Measurements from ENCODE around the gene SLC39A5. TPM values are rescaled to one million over a fixed set of nuclear protein-coding genes. Genes with fewer than 3 reads are reported as not detected.
A peak's percentile ranks its signal among the peaks of the same experiment; 100 is the strongest.

SLC39A5 gene
- total and polyA plus RNA-seq, 2 of the 8 experiments (the other 6 are each of a cell fraction or from before 2014, with no cell fraction given) = 0.27 TPM; not detected in 1

GRCh38 chr12:56221232-56221756 lies 8.6 kb upstream of the SLC39A5 start:
- peak in 1 of 2 experiments; percentile 65 for DNase-seq (ENCODE audit: low read depth in 1 of 2, low spot score in 2 of 2)
- Histone ChIP-seq H3K56ac (replicated peaks; ENCODE audit: insufficient read length, low read depth, low read length) (peak overlapping the region; percentile 49), H3K4ac (replicated peaks; ENCODE audit: insufficient read length, low read depth, low read length) (no peak overlapping the region), H2AFZ (ENCODE audit: low read length) (no peak overlapping the region), H2BK5ac (ENCODE audit: low read depth, low read length) (peak overlapping the region; percentile 89), H4K20me1 (replicated peaks in 1 of 2; ENCODE audit: control insufficient read depth in 1 of 2, insufficient read depth in 2 of 2, low read length in 2 of 2) (peaks cover 0 to 4% of the 10 kb centered on the region in 2 experiments), H3K27ac (ENCODE audit: low read depth, low read length) (peak overlapping the region; percentile 86), H2BK120ac (replicated peaks; ENCODE audit: low read depth, low read length) (no peak overlapping the region), H3K36me3 (ENCODE audit: control insufficient read depth in 2 of 4, insufficient read depth in 4 of 4, low read length in 3 of 4) (peaks cover 2 to 8% (median 5%) of the 10 kb centered on the region in 4 experiments; a peak in 4 of 8 replicates), H4K5ac (ENCODE audit: insufficient read length, low read depth, low read length) (no peak overlapping the region), H2BK15ac (ENCODE audit: low read length) (no peak overlapping the region), H2BK12ac (ENCODE audit: low read depth, low read length) (peak overlapping the region; percentile 71; the same call in 1 of the 2 replicates), H2AK5ac (ENCODE audit: low read depth, low read length) (peak overlapping the region; percentile 85; the same call in 1 of the 2 replicates), H4K91ac (replicated peaks; ENCODE audit: insufficient read length, low read length) (no peak overlapping the region), H3K79me2 (ENCODE audit: control insufficient read depth in 1 of 2, insufficient read depth in 2 of 2, low read length in 2 of 2) (peaks cover 0 to 28% of the 10 kb centered on the region in 2 experiments; a peak in 2 of 4 replicates), H3K4me3 (ENCODE audit: extremely low read depth in 1 of 4, insufficient read depth in 2 of 4, low read depth in 3 of 4, low read length in 4 of 4) (peak overlapping the region; percentile 67 to 94 (median 86)), H2BK20ac (ENCODE audit: low read length) (no peak overlapping the region), H3K23ac (ENCODE audit: insufficient read length) (no peak overlapping the region), H4K8ac (ENCODE audit: extremely low read depth, insufficient read depth, low read length) (no peak overlapping the region; the same call in none of the 2 replicates), H3K14ac (ENCODE audit: insufficient read length) (no peak overlapping the region), H3K9ac (replicated peaks in 1 of 4; ENCODE audit: extremely low read depth in 1 of 4, low read depth in 3 of 4, low read length in 3 of 4) (peak overlapping the region; percentile 66 to 94 (median 74)), H3K9me3 (ENCODE audit: insufficient read depth in 2 of 2, low read depth in 1 of 2, low read length in 1 of 2) (no peaks in the 10 kb centered on the region), H3K4me1 (replicated peaks in 1 of 4; ENCODE audit: control insufficient read depth in 3 of 4, insufficient read depth in 4 of 4, low read length in 3 of 4) (peaks cover 3 to 13% (median 6%) of the 10 kb centered on the region in 4 experiments; a peak in 6 of 7 replicates), H3K23me2 (ENCODE audit: low read depth, low read length) (peaks cover 22% of the 10 kb centered on the region), H3K4me2 (ENCODE audit: insufficient read depth in 1 of 2, low read depth in 2 of 2, low read length in 2 of 2) (peak overlapping the region; percentile 85 to 100), H3K18ac (ENCODE audit: extremely low read depth, low read length) (peak overlapping the region; percentile 75), H3K27me3 (replicated peaks in 1 of 4; ENCODE audit: control insufficient read depth in 3 of 4, extremely low read depth in 1 of 4, insufficient read depth in 3 of 4, low read length in 3 of 4) (no peaks in the 10 kb centered on the region), H3K79me1 (ENCODE audit: low read depth, low read length) (peaks cover 10% of the 10 kb centered on the region)
- FAIRE-seq = no peak
- ChIA-PET CTCF (ENCODE audit: partially characterized antibody) (interaction anchor here (0.6 to 4.2 kb wide), 26 partner anchors 8 to 415 kb away, joined by 3 to 89 read pairs (median 8); partner anchors contain the start of genes ANKRD52, COQ10A, ERBB3 and MYL6), POLR2A (ENCODE audit: partially characterized antibody) (interaction anchor here (0.6 to 9.8 kb wide), 38 partner anchors 8 to 504 kb away, joined by 3 to 203 read pairs (median 6); partner anchors contain the start of genes ANKRD52, CNPY2, COQ10A and ERBB3)
- 2% methylated on average over 12 of the region's 21 CpGs; no CpG with 5 or more reads in 1 of the 2 experiments for WGBS, 2 experiments (ENCODE audit: extremely low coverage in 1 of 2, insufficient coverage in 1 of 2, insufficient read length in 1 of 2, insufficient replicate concordance in 2 of 2, low coverage in 1 of 2, low lambda C conversion rate in 2 of 2, missing lambda C conversion rate in 1 of 2)
- TF ChIP-seq TEAD4 (IDR thresholded peaks at IDR 0.05; ENCODE audit: low read depth, low read length) (peak; percentile 74; the same call in 1 of the 2 replicates), FOSL1 (IDR thresholded peaks at IDR 0.05; ENCODE audit: insufficient read depth, low read depth, low read length) (no peak), SP4 (IDR thresholded peaks at IDR 0.05; ENCODE audit: low read length) (no peak), SIN3A (conservative IDR thresholded peaks at IDR 0.05 in 1 of 2, IDR thresholded peaks at IDR 0.05 in 1 of 2; ENCODE audit: low read depth in 1 of 2, low read length in 2 of 2) (peak in 1 of 2 experiments; percentile 23; a peak in 1 of 4 replicates)
